CD14-positive monocyte (primary cell): ENCODE measurements around the gene GFI1B. TPM values are rescaled to one million over a fixed set of nuclear protein-coding genes. Genes with fewer than 3 reads are reported as not detected.

Experiments used
- DNase-seq, 3 donors: peaks; one replicate each; pipeline ENCODE4 v3.0.0-alpha.2; 2011 to 2022
- H2AFZ ChIP-seq: 2 replicates; pipeline ENCODE4 v1.6.0; 2012; ENCODE audit warnings: mild to moderate bottlenecking, low read depth, low read length, inconsistent platforms; ENCODE audit not compliant: insufficient read depth, poor library complexity, severe bottlenecking
- H3K27ac ChIP-seq, 2 donors: 1 replicate in 1 of 2; 2 replicates in 1 of 2; pipeline ENCODE4 v1.5.1; 2012 to 2013; ENCODE audit warnings: low read length in 2 of 2, control low read depth in 1 of 2, inconsistent platforms in 1 of 2, low read depth in 1 of 2, mild to moderate bottlenecking in 1 of 2
- H3K27me3 ChIP-seq, 2 donors: one replicate each; pipeline versions ENCODE4 v1.6.0 to v1.6.1; 2011 to 2013; ENCODE audit warnings: low read length in 2 of 2; ENCODE audit not compliant: control insufficient read depth in 2 of 2, insufficient read depth in 2 of 2
- H3K36me3 ChIP-seq, 2 donors: replicated peaks in 1 of 2; 1 replicate in 1 of 2; 2 replicates in 1 of 2; pipeline versions ENCODE4 v1.5.1 to v1.6.1; 2012 to 2013; ENCODE audit warnings: low read length in 2 of 2, control low read depth in 1 of 2, inconsistent platforms in 1 of 2, mild to moderate bottlenecking in 1 of 2; ENCODE audit not compliant: insufficient read depth in 2 of 2, control insufficient read depth in 1 of 2
- H3K4me1 ChIP-seq, 2 donors: 1 replicate in 1 of 2; 2 replicates in 1 of 2; pipeline versions ENCODE4 v1.5.1 to v1.6.1; 2012 to 2013; ENCODE audit warnings: low read length in 2 of 2, control low read depth in 1 of 2, inconsistent platforms in 1 of 2, mild to moderate bottlenecking in 1 of 2, moderate library complexity in 1 of 2; ENCODE audit not compliant: insufficient read depth in 2 of 2, control insufficient read depth in 1 of 2
- H3K4me2 ChIP-seq: replicated peaks from 2 replicates; pipeline ENCODE3; 2012; ENCODE audit warnings: low read length, moderate library complexity, mild to moderate bottlenecking; ENCODE audit not compliant: poor library complexity, severe bottlenecking; ENCODE audit errors: extremely low read depth
- H3K4me3 ChIP-seq, 3 experiments: fragments of 200-600 bp in 1 of 3; sonication (generic) in 1 of 3; replicated peaks in 1 of 3; 1 replicate in 2 of 3; 2 replicates in 1 of 3; pipeline ENCODE4 v1.5.1; 2011 to 2013; ENCODE audit warnings: low read length in 3 of 3, mild to moderate bottlenecking in 3 of 3, control low read depth in 2 of 3, low read depth in 2 of 3, inconsistent platforms in 1 of 3, moderate library complexity in 1 of 3
- H3K79me2 ChIP-seq: 2 replicates; pipeline ENCODE4 v1.6.0; 2012; ENCODE audit warnings: mild to moderate bottlenecking, control low read depth, inconsistent platforms, low read length, moderate library complexity; ENCODE audit not compliant: insufficient read depth
- H3K9ac ChIP-seq: 2 replicates; pipeline ENCODE4 v1.6.0; 2017; ENCODE audit warnings: low read length, mild to moderate bottlenecking; ENCODE audit not compliant: insufficient read depth, poor library complexity, severe bottlenecking
- H3K9me3 ChIP-seq, 2 donors: replicated peaks in 1 of 2; 1 replicate in 1 of 2; 2 replicates in 1 of 2; pipeline versions ENCODE4 v1.5.1 to v1.6.1; 2012 to 2013; ENCODE audit warnings: low read length in 2 of 2, control low read depth in 1 of 2; ENCODE audit not compliant: control insufficient read depth in 1 of 2, insufficient read depth in 1 of 2
- H4K20me1 ChIP-seq: 2 replicates; pipeline ENCODE4 v1.6.0; 2012; ENCODE audit warnings: mild to moderate bottlenecking, low read length, control low read depth, moderate library complexity; ENCODE audit not compliant: insufficient read depth
- H3K27ac Mint-ChIP-seq, 7 donors: one replicate each; pipeline ENCODE4 v1.8.0; 2020; ENCODE audit warnings: mild to moderate bottlenecking in 7 of 7, mixed read lengths in 7 of 7, moderate library complexity in 6 of 7, inconsistent platforms in 2 of 7
- H3K27me3 Mint-ChIP-seq, 3 donors: one replicate each; pipeline ENCODE4 v1.8.0; 2021 to 2022; ENCODE audit warnings: low read depth in 3 of 3, mild to moderate bottlenecking in 3 of 3, mixed read lengths in 3 of 3, moderate library complexity in 3 of 3, inconsistent platforms in 1 of 3
- H3K36me3 Mint-ChIP-seq, 2 donors: one replicate each; pipeline ENCODE4 v1.8.0; 2020; ENCODE audit warnings: mixed read lengths in 2 of 2, inconsistent platforms in 1 of 2, mild to moderate bottlenecking in 1 of 2
- H3K4me1 Mint-ChIP-seq: one replicate; pipeline ENCODE4 v1.8.0; 2020; ENCODE audit warnings: mild to moderate bottlenecking, mixed read lengths
- H3K4me3 Mint-ChIP-seq, 2 donors: one replicate each; pipeline ENCODE4 v1.8.0; 2020; ENCODE audit warnings: mild to moderate bottlenecking in 2 of 2, mixed read lengths in 2 of 2, moderate library complexity in 1 of 2
- H3K9me3 Mint-ChIP-seq, 7 donors: one replicate each; pipeline ENCODE4 v1.8.0; 2020 to 2022; ENCODE audit warnings: mixed read lengths in 7 of 7, mild to moderate bottlenecking in 6 of 7, moderate library complexity in 6 of 7, inconsistent platforms in 2 of 7
- WGBS: methylation state at CpG from one replicate; pipeline ENCODE4 v1.1.5; 2013; ENCODE audit warnings: missing lambda C conversion rate; ENCODE audit not compliant: insufficient coverage; 5-methylcytosine and 5-hydroxymethylcytosine counted together
- intact Hi-C, 2 donors: fragments of 100-400 bp; cut with micrococcal nuclease; formaldehyde crosslinking; loops; one replicate each; pipeline versions ENCODE4 v1.15.0 to v1.15.1; 2023
- polyA plus RNA-seq, 3 donors: library from polyadenylated mRNA; depleted of rRNA in 1 of 3; unstranded in 2 of 3; stranded (reverse) in 1 of 3; fragments of 300-500 nt in 2 of 3; fragments of >200 nt in 1 of 3; fragmentation: Illumina TruSeq in 2 of 3; gene quantifications; 1 replicate in 2 of 3; 2 replicates in 1 of 3; pipeline ENCODE4 v1.2.3, GENCODE V29; 2012 to 2021
- TF ChIP-seq, protein P1 (sequence below): fragments of 200-600 bp; IDR thresholded peaks from one replicate; pipeline ENCODE4 v1.8.0; 2022; ENCODE audit warnings: antibody characterized with exemption, mild to moderate bottlenecking

The GFI1B gene
- polyA plus RNA-seq, 3 donors: 0.06 to 0.39 (median 0.21) TPM

DNA sequence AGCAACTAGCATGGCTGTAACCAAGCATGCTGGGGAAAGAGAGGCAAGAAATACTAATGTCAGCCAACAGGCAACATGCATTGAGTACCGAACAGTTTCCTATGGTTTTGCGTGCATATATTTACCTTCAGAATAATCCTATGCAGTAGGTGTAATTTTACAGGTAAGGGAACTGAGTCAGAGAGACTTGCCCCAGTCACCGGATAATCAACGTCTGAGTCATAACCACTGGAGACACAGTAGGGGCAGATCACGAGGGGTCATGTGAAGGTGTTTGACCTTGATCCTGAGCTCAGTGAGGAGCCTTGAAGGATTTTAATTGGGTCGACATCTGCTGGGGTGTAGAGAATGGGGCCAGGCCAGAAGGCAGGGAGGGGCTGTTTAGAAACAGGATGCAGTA, 20.7 kb upstream of the GFI1B start:
- no peak overlapping the region for H3K27ac ChIP-seq
- Mint-ChIP-seq H3K4me1 (no peaks in the 10 kb centered on the region), H3K36me3 (no peaks in the 10 kb centered on the region), H3K4me3 (no peak overlapping the region), H3K9me3 (peaks cover 8 to 33% (median 22%) of the 10 kb centered on the region in 7 donors), H3K27me3 (peaks cover 3 to 4% (median 4%) of the 10 kb centered on the region in 3 donors), H3K27ac (no peak overlapping the region)
- H3K4me2 ChIP-seq: no peak overlapping the region
- H3K27me3 ChIP-seq: no peaks in the 10 kb centered on the region
- no peaks in the 10 kb centered on the region for H3K79me2 ChIP-seq
- no peaks in the 10 kb centered on the region for H3K36me3 ChIP-seq
- DNase-seq: no peak
- no peaks in the 10 kb centered on the region for H3K4me1 ChIP-seq
- H4K20me1 ChIP-seq: no peaks in the 10 kb centered on the region
- H3K9ac ChIP-seq: no peak overlapping the region
- H3K9me3 ChIP-seq: peaks cover 21 to 28% of the 10 kb centered on the region in 2 donors
- 90% methylated on average over 4 of the region's 6 CpGs for WGBS
- no peak overlapping the region for H2AFZ ChIP-seq
- intact Hi-C loops: no loop called here
- H3K4me3 ChIP-seq: no peak overlapping the region
- TF ChIP-seq, protein P1, sequence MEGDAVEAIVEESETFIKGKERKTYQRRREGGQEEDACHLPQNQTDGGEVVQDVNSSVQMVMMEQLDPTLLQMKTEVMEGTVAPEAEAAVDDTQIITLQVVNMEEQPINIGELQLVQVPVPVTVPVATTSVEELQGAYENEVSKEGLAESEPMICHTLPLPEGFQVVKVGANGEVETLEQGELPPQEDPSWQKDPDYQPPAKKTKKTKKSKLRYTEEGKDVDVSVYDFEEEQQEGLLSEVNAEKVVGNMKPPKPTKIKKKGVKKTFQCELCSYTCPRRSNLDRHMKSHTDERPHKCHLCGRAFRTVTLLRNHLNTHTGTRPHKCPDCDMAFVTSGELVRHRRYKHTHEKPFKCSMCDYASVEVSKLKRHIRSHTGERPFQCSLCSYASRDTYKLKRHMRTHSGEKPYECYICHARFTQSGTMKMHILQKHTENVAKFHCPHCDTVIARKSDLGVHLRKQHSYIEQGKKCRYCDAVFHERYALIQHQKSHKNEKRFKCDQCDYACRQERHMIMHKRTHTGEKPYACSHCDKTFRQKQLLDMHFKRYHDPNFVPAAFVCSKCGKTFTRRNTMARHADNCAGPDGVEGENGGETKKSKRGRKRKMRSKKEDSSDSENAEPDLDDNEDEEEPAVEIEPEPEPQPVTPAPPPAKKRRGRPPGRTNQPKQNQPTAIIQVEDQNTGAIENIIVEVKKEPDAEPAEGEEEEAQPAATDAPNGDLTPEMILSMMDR: no peak

DNA sequence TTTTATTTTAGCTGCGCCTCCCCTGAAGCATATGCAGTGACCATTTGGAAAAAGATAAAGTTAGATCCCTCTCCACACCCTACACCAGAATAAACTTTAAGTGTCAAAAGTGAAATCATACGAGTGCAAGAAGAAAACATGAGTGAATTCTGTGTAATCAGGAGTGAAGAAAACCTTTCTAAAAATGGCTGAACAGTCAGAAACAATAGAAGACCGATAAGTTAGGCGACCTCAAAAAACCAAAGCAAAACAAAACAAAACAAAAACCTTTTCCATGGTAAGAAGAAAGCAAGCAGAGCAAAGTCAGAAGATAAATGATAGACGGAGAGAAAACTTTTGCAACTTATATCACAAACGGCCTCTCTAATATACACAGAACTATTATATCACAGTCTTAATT, 17.5 kb upstream of the GFI1B start:
- Histone ChIP-seq H3K27ac (no peak overlapping the region), H3K27me3 (no peaks in the 10 kb centered on the region), H3K4me3 (no peak overlapping the region), H2AFZ (no peak overlapping the region), H3K4me1 (no peaks in the 10 kb centered on the region), H3K9ac (no peak overlapping the region), H3K4me2 (no peak overlapping the region), H3K9me3 (peaks cover 11 to 12% of the 10 kb centered on the region in 2 donors), H3K36me3 (no peaks in the 10 kb centered on the region), H3K79me2 (no peaks in the 10 kb centered on the region), H4K20me1 (no peaks in the 10 kb centered on the region)
- H3K36me3 Mint-ChIP-seq: no peaks in the 10 kb centered on the region
- H3K4me1 Mint-ChIP-seq: no peaks in the 10 kb centered on the region
- intact Hi-C loops: no loop called here
- peaks cover 8 to 18% (median 14%) of the 10 kb centered on the region in 7 donors for H3K9me3 Mint-ChIP-seq
- no CpG with 5 or more reads among the region's 6 CpGs for WGBS
- H3K27ac Mint-ChIP-seq: no peak overlapping the region
- no peak overlapping the region for H3K4me3 Mint-ChIP-seq
- H3K27me3 Mint-ChIP-seq: peaks cover 3 to 4% (median 4%) of the 10 kb centered on the region in 3 donors
- no peak for DNase-seq
- TF ChIP-seq, protein P1: no peak
